Kidney (tissue), 14 donors: Measurements from ENCODE around the gene MED7. TPM values are rescaled to one million over a fixed set of nuclear protein-coding genes. Genes with fewer than 3 reads are reported as not detected.

ENCODE experiments used
- DNase-seq, 5 donors: peaks; one replicate each; pipeline ENCODE4 v3.0.0-alpha.2; 2013 to 2020
- FAIRE-seq: peaks from 2 replicates; lab custom pipeline; 2012; peaks lifted over from hg19 to GRCh38; lab: Jason Lieb, UNC
- H3K27ac ChIP-seq, 2 donors: one replicate each; pipeline ENCODE4 v1.7.0; 2013; ENCODE audit warnings: low read depth in 2 of 2, low read length in 2 of 2, inconsistent platforms in 1 of 2
- H3K27me3 ChIP-seq: one replicate; pipeline ENCODE4 v1.7.1; 2013; ENCODE audit warnings: low read length, inconsistent platforms; ENCODE audit not compliant: control insufficient read depth, insufficient read depth
- H3K36me3 ChIP-seq, 3 donors: one replicate each; pipeline versions ENCODE4 v1.7.0 to v1.7.1; 2013; ENCODE audit warnings: low read length in 3 of 3, control low read depth in 1 of 3, inconsistent platforms in 1 of 3; ENCODE audit not compliant: insufficient read depth in 3 of 3, control insufficient read depth in 2 of 3
- H3K4me1 ChIP-seq, 3 donors: one replicate each; pipeline versions ENCODE4 v1.7.0 to v1.7.1; 2013; ENCODE audit warnings: low read length in 3 of 3, inconsistent platforms in 1 of 3, low read depth in 1 of 3; ENCODE audit not compliant: control insufficient read depth in 2 of 3, insufficient read depth in 2 of 3
- H3K4me3 ChIP-seq, 3 donors: one replicate each; pipeline versions ENCODE4 v1.7.0 to v1.8.1; 2013; ENCODE audit warnings: low read length in 3 of 3, control low read depth in 1 of 3, inconsistent platforms in 1 of 3
- H3K9ac ChIP-seq, 3 donors: one replicate each; pipeline versions ENCODE4 v1.7.0 to v1.7.1; 2013; ENCODE audit warnings: low read length in 3 of 3, control low read depth in 1 of 3, inconsistent platforms in 1 of 3
- H3K9me3 ChIP-seq, 3 donors: one replicate each; pipeline versions ENCODE4 v1.7.0 to v1.7.1; 2013; ENCODE audit warnings: low read length in 3 of 3, control low read depth in 1 of 3, inconsistent platforms in 1 of 3; ENCODE audit not compliant: control insufficient read depth in 2 of 3, insufficient read depth in 1 of 3
- CTCF ChIP-seq: IDR thresholded peaks from 3 replicates; pipeline ENCODE4 v1.5.1; 2012; ENCODE audit warnings: mild to moderate bottlenecking, moderate library complexity, borderline replicate concordance; ENCODE audit not compliant: insufficient read depth; ENCODE audit errors: extremely low read depth
- intact Hi-C: fragments of 100-400 bp; cut with DNase I; formaldehyde crosslinking; loops from one replicate; pipeline ENCODE4 v1.11.1; 2022
- polyA plus RNA-seq: library from polyadenylated mRNA; stranded (reverse); fragments of 350-450 nt; fragmentation: Illumina TruSeq; extraction: RNeasy Lipid Tissue Mini Kit (QIAGEN cat#74804); gene quantifications from one replicate; pipeline ENCODE4 v1.2.3, GENCODE V29; 2014; ENCODE audit warnings: low read depth, low replicate concordance; ENCODE audit not compliant: insufficient read depth
- total RNA-seq: library from RNA; stranded (reverse); fragmentation: NEBNext Ultra II Directional; extraction: Animal tissue kit (Norgen Biotek cat#: 25700); gene quantifications from one replicate; pipeline ENCODE4 v1.2.1, GENCODE V29; 2021
- donor health status: control.
- donor health status: control.
- donor health status: control.
- donor health status: control.
- donor health status: control.
- donor health status: DM: yes; HTN: yes; CAD: no.
- donor health status: Normal renal cell carcinoma (clear cell type).

MED7 gene
- total and polyA plus RNA-seq, 2 donors from 2014 or later = 18.2 to 28.6 TPM

- intact Hi-C loops = no loop called here
- Histone ChIP-seq H3K4me3 (no peak overlapping the region), H3K4me1 (no peaks in the 10 kb centered on the region), H3K27me3 (no peaks in the 10 kb centered on the region), H3K9ac (no peak overlapping the region), H3K9me3 (no peaks in the 10 kb centered on the region), H3K36me3 (no peaks in the 10 kb centered on the region), H3K27ac (no peak overlapping the region)
- TF ChIP-seq CTCF = no peak
- DNase-seq = no peak
- FAIRE-seq = no peak
Measured at GRCh38 chr5:157157293-157157891, 14.7 kb upstream of the MED7 start.

- Histone ChIP-seq H3K27me3 (no peaks in the 10 kb centered on the region), H3K4me3 (no peak overlapping the region), H3K9ac (no peak overlapping the region), H3K36me3 (no peaks in the 10 kb centered on the region), H3K9me3 (no peaks in the 10 kb centered on the region), H3K27ac (no peak overlapping the region), H3K4me1 (no peaks in the 10 kb centered on the region)
- no peak for TF ChIP-seq CTCF
- intact Hi-C loops = no loop called here
- FAIRE-seq (no peak), DNase-seq (no peak)
Measured at GRCh38 chr5:157155297-157155696, 12.6 kb upstream of the MED7 start.

- H3K36me3 ChIP-seq = no peaks in the 10 kb centered on the region
- H3K27ac ChIP-seq = no peak overlapping the region
- no peaks in the 10 kb centered on the region for H3K27me3 ChIP-seq
- FAIRE-seq (no peak), DNase-seq (no peak)
- no peak overlapping the region for H3K9ac ChIP-seq
- no peaks in the 10 kb centered on the region for H3K9me3 ChIP-seq
- intact Hi-C loops = no loop called here
- H3K4me3 ChIP-seq = no peak overlapping the region
- no peak for TF ChIP-seq CTCF
- no peaks in the 10 kb centered on the region for H3K4me1 ChIP-seq
Measured at GRCh38 chr5:157150995-157151394, 8.3 kb upstream of the MED7 start.
